Measurements from ENCODE around the gene MB.

MB gene

GRCh38 chr22:35651085-35651484 is 34.0 kb upstream of the MB start:
- Histone ChIP-seq H3K4me1 (ENCODE audit: control insufficient read depth, insufficient read depth, low read length) (peaks cover 25% of the 10 kb centered on the region), H3K27ac (ENCODE audit: low read length) (no peak overlapping the region), H3K9me3 (ENCODE audit: control insufficient read depth in 2 of 2, low read length in 2 of 2) (peaks cover 0 to 3% of the 10 kb centered on the region in 2 donors), H3K36me3 (ENCODE audit: control insufficient read depth in 2 of 2, insufficient read depth in 2 of 2, low read length in 2 of 2) (peaks cover 0 to 7% of the 10 kb centered on the region in 2 donors), H3K27me3 (ENCODE audit: control insufficient read depth in 1 of 2, insufficient read depth in 2 of 2, low read length in 2 of 2) (no peaks in the 10 kb centered on the region), H3K9ac (ENCODE audit: low read length in 2 of 2) (no peak overlapping the region), H3K4me3 (ENCODE audit: low read length in 2 of 2) (peak overlapping the region in 1 of 2 donors; percentile 8)

- Histone ChIP-seq H3K27me3 (ENCODE audit: control insufficient read depth in 1 of 2, insufficient read depth in 2 of 2, low read length in 2 of 2) (no peaks in the 10 kb centered on the region), H3K9me3 (ENCODE audit: control insufficient read depth in 2 of 2, low read length in 2 of 2) (no peaks in the 10 kb centered on the region), H3K9ac (ENCODE audit: low read length in 2 of 2) (peak overlapping the region in 1 of 2 donors; percentile 21), H3K4me1 (ENCODE audit: control insufficient read depth, insufficient read depth, low read length) (peaks cover 25% of the 10 kb centered on the region), H3K36me3 (ENCODE audit: control insufficient read depth in 2 of 2, insufficient read depth in 2 of 2, low read length in 2 of 2) (peaks cover 0 to 2% of the 10 kb centered on the region in 2 donors), H3K27ac (ENCODE audit: low read length) (no peak overlapping the region), H3K4me3 (ENCODE audit: low read length in 2 of 2) (peak overlapping the region; percentile 91 to 98)
Measured at GRCh38 chr22:35649636-35650250, 32.6 kb upstream of the MB start.

- H3K36me3 ChIP-seq (ENCODE audit: control insufficient read depth in 2 of 2, insufficient read depth in 2 of 2, low read length in 2 of 2) = peaks cover 0 to 2% of the 10 kb centered on the region in 2 donors
- no peaks in the 10 kb centered on the region for H3K9me3 ChIP-seq (ENCODE audit: control insufficient read depth in 2 of 2, low read length in 2 of 2)
- peaks cover 25% of the 10 kb centered on the region for H3K4me1 ChIP-seq (ENCODE audit: control insufficient read depth, insufficient read depth, low read length)
- peak overlapping the region; percentile 95 to 96 for H3K9ac ChIP-seq (ENCODE audit: low read length in 2 of 2)
- H3K27ac ChIP-seq (ENCODE audit: low read length) = peak overlapping the region; percentile 86
- no peaks in the 10 kb centered on the region for H3K27me3 ChIP-seq (ENCODE audit: control insufficient read depth in 1 of 2, insufficient read depth in 2 of 2, low read length in 2 of 2)
- H3K4me3 ChIP-seq (ENCODE audit: low read length in 2 of 2) = peak overlapping the region; percentile 91 to 98
Measured at GRCh38 chr22:35649026-35649553, 32.0 kb upstream of the MB start.

DNA sequence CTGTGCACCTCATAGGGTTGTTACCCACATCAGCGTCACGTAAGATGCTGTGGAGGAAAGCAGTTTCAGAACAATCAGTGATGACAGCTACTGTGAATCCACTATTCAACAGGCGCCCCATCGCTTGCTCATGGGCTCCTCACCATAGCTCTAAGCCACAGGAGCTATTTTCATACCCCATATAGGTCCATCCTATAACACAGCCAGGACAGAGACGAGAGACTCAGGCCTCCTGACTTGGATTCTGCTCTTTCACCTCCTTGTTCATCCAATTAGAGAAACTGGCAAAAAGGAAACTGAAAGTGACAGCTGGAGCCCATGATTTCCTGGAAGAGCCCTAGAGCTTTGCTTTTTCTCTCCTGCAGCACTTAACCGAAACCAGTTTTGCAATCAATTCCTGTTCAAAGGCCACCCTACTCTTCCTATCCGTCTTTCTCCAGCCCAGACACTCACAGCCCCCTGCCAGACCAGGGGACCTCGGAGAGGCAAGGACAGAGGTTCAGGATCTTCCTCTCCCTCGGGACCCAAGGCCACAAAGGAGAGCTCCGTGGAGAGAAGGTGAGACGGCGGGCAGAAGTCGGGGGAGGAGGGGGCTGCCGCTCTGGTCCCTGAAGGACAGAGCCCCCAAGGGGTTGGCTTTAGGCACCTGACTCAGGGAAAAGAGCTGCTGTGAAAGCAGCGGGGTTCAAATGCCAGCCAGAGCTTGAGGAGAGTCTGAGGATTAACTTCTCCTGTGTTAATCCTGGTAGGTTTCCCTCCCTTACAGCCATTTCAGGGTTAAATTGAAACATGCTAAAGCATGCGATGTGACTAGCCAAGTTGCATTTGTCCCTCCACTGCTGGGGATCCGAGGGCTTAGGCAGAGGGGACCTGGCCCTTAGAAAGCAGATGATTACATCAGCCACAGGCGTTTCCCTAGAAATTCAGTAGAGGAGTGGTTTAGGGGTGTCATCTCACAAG is 31.2 kb upstream of the MB start, which contains the start of gene APOL6:
Gene APOL6, plus strand, starts transcription at position 381 of the 960 bp plus-strand sequence. CDS start 7,980 bp downstream, outside the sequence.
- H3K4me1 ChIP-seq (ENCODE audit: control insufficient read depth, insufficient read depth, low read length) = peaks cover 25% of the 10 kb centered on the region
- peaks cover 0 to 2% of the 10 kb centered on the region in 2 donors for H3K36me3 ChIP-seq (ENCODE audit: control insufficient read depth in 2 of 2, insufficient read depth in 2 of 2, low read length in 2 of 2)
- peak within 1 kb of the TSS; percentile 86 for H3K27ac ChIP-seq (ENCODE audit: low read length)
- no peaks in the 10 kb centered on the region for H3K9me3 ChIP-seq (ENCODE audit: control insufficient read depth in 2 of 2, low read length in 2 of 2)
- peak within 1 kb of the TSS; percentile 91 to 98 for H3K4me3 ChIP-seq (ENCODE audit: low read length in 2 of 2)
- peak within 1 kb of the TSS; percentile 95 to 96 for H3K9ac ChIP-seq (ENCODE audit: low read length in 2 of 2)
- no peaks in the 10 kb centered on the region for H3K27me3 ChIP-seq (ENCODE audit: control insufficient read depth in 1 of 2, insufficient read depth in 2 of 2, low read length in 2 of 2)

GRCh38 chr22:35645646-35646045 is 28.5 kb upstream of the MB start:
- Histone ChIP-seq H3K4me1 (ENCODE audit: control insufficient read depth, insufficient read depth, low read length) (peaks cover 25% of the 10 kb centered on the region), H3K9me3 (ENCODE audit: control insufficient read depth in 2 of 2, low read length in 2 of 2) (no peaks in the 10 kb centered on the region), H3K27me3 (ENCODE audit: control insufficient read depth in 1 of 2, insufficient read depth in 2 of 2, low read length in 2 of 2) (no peaks in the 10 kb centered on the region), H3K4me3 (ENCODE audit: low read length in 2 of 2) (no peak overlapping the region), H3K36me3 (ENCODE audit: control insufficient read depth in 2 of 2, insufficient read depth in 2 of 2, low read length in 2 of 2) (no peaks in the 10 kb centered on the region), H3K9ac (ENCODE audit: low read length in 2 of 2) (no peak overlapping the region), H3K27ac (ENCODE audit: low read length) (no peak overlapping the region)

GRCh38 chr22:35643991-35644390 is 26.9 kb upstream of the MB start:
- no peaks in the 10 kb centered on the region for H3K36me3 ChIP-seq (ENCODE audit: control insufficient read depth in 2 of 2, insufficient read depth in 2 of 2, low read length in 2 of 2)
- no peak overlapping the region for H3K4me3 ChIP-seq (ENCODE audit: low read length in 2 of 2)
- H3K27me3 ChIP-seq (ENCODE audit: control insufficient read depth in 1 of 2, insufficient read depth in 2 of 2, low read length in 2 of 2) = no peaks in the 10 kb centered on the region
- no peak overlapping the region for H3K9ac ChIP-seq (ENCODE audit: low read length in 2 of 2)
- H3K4me1 ChIP-seq (ENCODE audit: control insufficient read depth, insufficient read depth, low read length) = peaks cover 20% of the 10 kb centered on the region
- H3K27ac ChIP-seq (ENCODE audit: low read length) = no peak overlapping the region
- H3K9me3 ChIP-seq (ENCODE audit: control insufficient read depth in 2 of 2, low read length in 2 of 2) = no peaks in the 10 kb centered on the region

- H3K4me3 ChIP-seq (ENCODE audit: low read length in 2 of 2) = no peak overlapping the region
- H3K27ac ChIP-seq (ENCODE audit: low read length) = no peak overlapping the region
- peaks cover 29% of the 10 kb centered on the region for H3K4me1 ChIP-seq (ENCODE audit: control insufficient read depth, insufficient read depth, low read length)
- no peak overlapping the region for H3K9ac ChIP-seq (ENCODE audit: low read length in 2 of 2)
- H3K9me3 ChIP-seq (ENCODE audit: control insufficient read depth in 2 of 2, low read length in 2 of 2) = no peaks in the 10 kb centered on the region
- H3K36me3 ChIP-seq (ENCODE audit: control insufficient read depth in 2 of 2, insufficient read depth in 2 of 2, low read length in 2 of 2) = no peaks in the 10 kb centered on the region
- no peaks in the 10 kb centered on the region for H3K27me3 ChIP-seq (ENCODE audit: control insufficient read depth in 1 of 2, insufficient read depth in 2 of 2, low read length in 2 of 2)
Measured at GRCh38 chr22:35642305-35642741, 25.2 kb upstream of the MB start.

- Histone ChIP-seq H3K9me3 (ENCODE audit: control insufficient read depth in 2 of 2, low read length in 2 of 2) (no peaks in the 10 kb centered on the region), H3K4me1 (ENCODE audit: control insufficient read depth, insufficient read depth, low read length) (peaks cover 29% of the 10 kb centered on the region), H3K27me3 (ENCODE audit: control insufficient read depth in 1 of 2, insufficient read depth in 2 of 2, low read length in 2 of 2) (no peaks in the 10 kb centered on the region), H3K9ac (ENCODE audit: low read length in 2 of 2) (no peak overlapping the region), H3K4me3 (ENCODE audit: low read length in 2 of 2) (no peak overlapping the region), H3K27ac (ENCODE audit: low read length) (no peak overlapping the region), H3K36me3 (ENCODE audit: control insufficient read depth in 2 of 2, insufficient read depth in 2 of 2, low read length in 2 of 2) (no peaks in the 10 kb centered on the region)
Measured at GRCh38 chr22:35641494-35642120, 24.5 kb upstream of the MB start.

- Histone ChIP-seq H3K36me3 (ENCODE audit: control insufficient read depth in 2 of 2, insufficient read depth in 2 of 2, low read length in 2 of 2) (no peaks in the 10 kb centered on the region), H3K4me1 (ENCODE audit: control insufficient read depth, insufficient read depth, low read length) (peaks cover 26% of the 10 kb centered on the region), H3K9ac (ENCODE audit: low read length in 2 of 2) (peak overlapping the region; percentile 55 to 75), H3K27ac (ENCODE audit: low read length) (peak overlapping the region; percentile 95), H3K9me3 (ENCODE audit: control insufficient read depth in 2 of 2, low read length in 2 of 2) (no peaks in the 10 kb centered on the region), H3K4me3 (ENCODE audit: low read length in 2 of 2) (peak overlapping the region; percentile 5 to 47), H3K27me3 (ENCODE audit: control insufficient read depth in 1 of 2, insufficient read depth in 2 of 2, low read length in 2 of 2) (no peaks in the 10 kb centered on the region)
Measured at GRCh38 chr22:35638410-35638809, 21.3 kb upstream of the MB start.

GRCh38 chr22:35638001-35638400 is 20.9 kb upstream of the MB start:
- peak overlapping the region; percentile 5 to 47 for H3K4me3 ChIP-seq (ENCODE audit: low read length in 2 of 2)
- no peaks in the 10 kb centered on the region for H3K27me3 ChIP-seq (ENCODE audit: control insufficient read depth in 1 of 2, insufficient read depth in 2 of 2, low read length in 2 of 2)
- H3K9me3 ChIP-seq (ENCODE audit: control insufficient read depth in 2 of 2, low read length in 2 of 2) = no peaks in the 10 kb centered on the region
- H3K9ac ChIP-seq (ENCODE audit: low read length in 2 of 2) = peak overlapping the region; percentile 55 to 71
- H3K4me1 ChIP-seq (ENCODE audit: control insufficient read depth, insufficient read depth, low read length) = peaks cover 26% of the 10 kb centered on the region
- no peaks in the 10 kb centered on the region for H3K36me3 ChIP-seq (ENCODE audit: control insufficient read depth in 2 of 2, insufficient read depth in 2 of 2, low read length in 2 of 2)
- H3K27ac ChIP-seq (ENCODE audit: low read length) = peak overlapping the region; percentile 95
